ENCODE data around the gene WDR33. TPM values are rescaled to one million over a fixed set of nuclear protein-coding genes. Genes with fewer than 3 reads are reported as not detected.

WDR33 gene
- total RNA-seq, 1 donor from 2014 or later, result 21.3 TPM

- no peak for DNase-seq (ENCODE audit: low read depth in 2 of 2)
Observed at GRCh38 chr2:127719301-127720218, 91.4 kb downstream of the WDR33 start.

- no peak for DNase-seq (ENCODE audit: low read depth in 2 of 2)
Observed at GRCh38 chr2:127718271-127718670, 92.7 kb downstream of the WDR33 start.

DNA sequence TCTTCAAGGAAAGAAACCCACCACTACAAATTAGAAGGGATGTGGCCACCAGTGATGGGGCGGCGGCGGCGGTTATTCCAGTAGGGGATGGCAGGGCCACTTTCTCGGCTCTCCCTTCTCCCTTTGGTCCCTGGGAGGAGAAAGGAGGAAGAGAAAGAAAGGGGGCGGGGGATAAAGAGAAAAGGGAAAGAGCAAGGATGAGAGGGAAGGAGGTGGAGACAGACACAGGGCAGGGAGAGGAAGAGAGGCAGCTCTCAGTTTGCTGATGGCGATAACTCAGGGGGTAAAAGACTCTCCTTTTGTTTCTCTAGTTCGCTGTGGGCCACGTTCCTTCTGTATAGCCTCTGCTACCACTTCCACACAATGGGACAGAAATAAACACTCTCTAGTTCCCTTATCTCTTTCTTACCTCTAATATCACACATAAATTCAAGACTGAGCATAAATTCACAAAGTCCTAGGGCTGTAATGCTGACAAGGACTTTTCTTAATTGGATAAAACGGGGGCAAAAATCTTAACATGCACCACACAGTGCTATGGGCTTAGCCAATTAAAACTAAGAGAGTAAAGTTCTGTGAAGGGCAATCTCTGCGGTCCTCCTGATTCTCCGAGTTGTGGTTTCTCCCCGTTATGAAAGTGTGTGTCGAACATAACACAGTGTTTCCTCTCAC is 95.1 kb downstream of the WDR33 start:
- DNase-seq (ENCODE audit: low read depth in 2 of 2), result no peak

DNA sequence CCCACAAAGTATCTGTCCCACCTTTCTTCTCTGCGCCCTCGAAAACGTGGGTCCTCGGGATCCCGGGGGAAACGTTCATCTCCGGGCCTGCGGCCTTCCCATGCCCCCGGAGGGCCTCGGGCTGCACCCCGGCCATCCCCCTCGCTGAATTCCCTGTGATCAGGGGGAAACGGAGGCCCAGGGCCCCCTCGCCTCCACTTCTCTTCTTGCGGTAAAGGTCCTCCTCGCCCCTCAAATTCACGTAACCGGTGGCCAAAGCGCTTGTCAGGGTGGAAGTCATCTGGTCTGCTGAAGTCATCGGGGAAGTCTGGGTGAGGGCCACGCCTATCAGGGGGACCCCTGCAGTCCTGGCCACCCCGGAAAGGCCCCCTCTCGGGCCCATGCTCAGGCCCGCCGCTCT is 97.4 kb downstream of the WDR33 start:
- DNase-seq (ENCODE audit: low read depth in 2 of 2), result no peak

GRCh38 chr2:127712999-127713398 is 98.0 kb downstream of the WDR33 start:
- no peak for DNase-seq (ENCODE audit: low read depth in 2 of 2)

GRCh38 chr2:127709336-127709735 is 101.6 kb downstream of the WDR33 start:
- no peak for DNase-seq (ENCODE audit: low read depth in 2 of 2)

DNA sequence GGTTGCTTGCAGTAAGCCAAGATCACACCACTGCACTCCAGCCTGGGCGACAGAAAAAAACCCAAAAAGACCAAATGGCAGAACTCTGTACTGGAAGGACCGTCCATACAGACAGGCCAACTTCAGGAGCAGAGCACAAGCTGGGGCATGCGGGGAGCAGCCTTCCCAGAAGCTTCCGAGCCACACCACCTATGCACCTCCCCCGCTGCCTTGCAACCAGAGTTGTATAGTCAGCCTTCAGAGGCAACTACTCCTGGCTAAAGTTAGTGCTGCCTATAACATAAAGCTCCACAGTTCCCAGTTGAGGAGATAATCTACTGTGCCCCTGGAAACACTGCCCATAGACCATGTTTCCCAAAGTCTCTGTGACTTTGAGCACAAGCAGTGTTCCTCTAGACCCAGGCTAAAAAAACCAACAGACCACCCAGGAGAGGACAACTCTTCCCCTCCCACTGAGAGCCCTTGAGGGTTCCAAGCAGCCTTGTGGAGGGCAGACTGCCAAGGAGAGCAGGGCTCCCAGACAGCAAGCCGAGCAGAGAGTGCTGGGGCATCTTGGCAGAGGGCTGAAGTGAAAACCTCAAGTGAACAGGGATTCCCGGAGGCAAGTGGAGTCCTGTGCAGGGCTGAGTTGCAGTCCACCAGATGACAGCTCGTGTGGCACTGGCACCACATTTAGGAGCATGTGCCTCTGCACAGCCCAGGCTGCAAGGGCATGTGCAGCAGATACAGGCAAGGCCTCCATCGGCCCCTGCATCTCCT is 102.9 kb downstream of the WDR33 start:
- DNase-seq (ENCODE audit: low read depth in 2 of 2), result no peak

DNA sequence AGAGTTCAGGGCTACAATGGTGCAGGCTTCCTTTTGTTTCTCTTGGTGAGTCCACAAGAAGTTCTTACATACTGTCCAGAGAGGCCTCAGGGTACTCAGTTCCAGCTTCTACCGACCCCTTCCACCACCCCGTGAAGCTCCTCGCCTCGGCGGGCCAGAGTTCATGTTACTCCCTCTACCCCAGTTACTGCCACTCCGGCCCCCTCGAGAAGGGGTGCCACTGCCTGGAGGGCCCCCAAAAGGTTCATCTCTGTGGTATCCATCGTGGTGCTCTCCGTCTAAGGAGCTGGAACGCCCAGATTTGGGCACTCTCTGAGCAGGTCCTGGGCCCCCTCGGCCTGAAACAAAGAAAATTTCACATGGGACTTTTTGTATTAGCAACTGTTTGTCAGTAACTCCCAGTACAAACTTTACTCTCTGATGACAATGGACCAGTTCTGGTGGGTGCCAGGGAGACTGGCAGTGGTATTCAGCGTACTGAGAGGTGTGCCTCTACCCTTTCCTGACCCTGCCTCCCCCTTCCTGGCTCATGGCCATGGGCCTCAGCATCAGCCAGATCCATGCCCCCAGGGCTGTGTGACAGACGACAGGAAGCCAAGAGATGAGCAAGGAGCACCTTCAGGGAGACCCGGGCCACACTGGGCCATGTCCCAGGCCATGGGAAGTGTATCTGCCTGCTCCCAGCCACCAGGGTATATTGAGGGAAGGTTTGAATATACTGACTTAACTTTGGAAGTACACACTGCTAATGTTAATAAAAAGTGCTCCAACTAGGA is 104.6 kb downstream of the WDR33 start:
- no peak for DNase-seq (ENCODE audit: low read depth in 2 of 2)

GRCh38 chr2:127705391-127706065 is 105.4 kb downstream of the WDR33 start:
- no peak for DNase-seq (ENCODE audit: low read depth in 2 of 2)

GRCh38 chr2:127704641-127705390 is 106.2 kb downstream of the WDR33 start:
- no peak for DNase-seq (ENCODE audit: low read depth in 2 of 2)

DNA sequence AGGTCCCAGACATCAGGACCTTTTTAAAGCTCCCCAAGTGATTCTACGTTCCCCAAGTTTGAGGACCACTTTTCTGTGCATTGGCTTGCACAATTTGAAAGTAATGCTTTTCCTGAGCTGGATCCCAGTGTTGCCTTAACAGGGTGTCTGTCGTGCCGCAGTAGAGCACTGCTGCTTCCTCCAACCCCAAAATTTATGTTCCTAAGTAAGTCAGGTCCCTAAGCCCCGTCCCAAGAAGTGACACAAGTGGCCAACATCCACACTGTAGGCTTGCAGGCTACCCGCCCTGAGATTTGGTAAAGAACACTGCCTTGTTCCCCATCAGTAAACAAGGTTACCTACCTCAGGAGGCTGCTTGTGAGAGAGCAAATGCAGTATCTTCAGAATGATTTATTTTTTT is 107.7 kb downstream of the WDR33 start:
- DNase-seq (ENCODE audit: low read depth in 2 of 2), result no peak

- DNase-seq (ENCODE audit: low read depth in 2 of 2), result no peak
Observed at GRCh38 chr2:127702395-127703009, 108.5 kb downstream of the WDR33 start.

DNA sequence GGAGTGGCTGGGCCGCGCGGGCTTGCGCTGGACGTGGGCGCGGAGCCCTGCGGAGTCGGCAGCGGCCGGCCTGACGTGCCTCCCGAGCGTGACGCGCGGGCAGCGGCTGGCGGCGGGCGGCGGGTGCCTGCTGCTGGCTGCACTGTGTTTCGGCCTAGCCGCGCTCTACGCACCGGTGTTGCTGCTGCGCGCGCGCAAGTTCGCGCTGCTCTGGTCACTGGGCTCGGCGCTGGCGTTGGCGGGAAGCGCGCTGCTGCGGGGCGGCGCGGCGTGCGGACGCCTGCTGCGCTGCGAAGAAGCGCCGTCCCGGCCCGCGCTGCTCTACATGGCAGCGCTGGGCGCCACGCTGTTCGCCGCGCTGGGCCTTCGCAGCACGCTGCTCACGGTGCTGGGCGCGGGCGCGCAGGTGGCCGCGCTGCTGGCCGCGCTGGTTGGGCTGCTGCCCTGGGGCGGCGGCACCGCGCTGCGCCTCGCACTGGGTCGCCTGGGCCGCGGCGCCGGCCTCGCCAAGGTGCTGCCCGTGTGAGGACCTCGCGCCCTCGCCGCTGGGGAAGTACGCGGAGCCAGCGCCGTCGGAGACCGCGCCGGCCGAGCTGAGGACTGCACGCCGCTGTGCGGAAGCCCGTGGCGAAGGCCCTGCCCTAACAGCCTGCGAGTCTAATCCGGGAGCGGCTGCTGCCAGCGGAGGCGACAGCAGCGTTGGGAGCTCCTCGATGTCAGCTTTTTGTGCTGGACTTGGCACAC is 109.1 kb downstream of the WDR33 start:
- peak; percentile 62 to 83 for DNase-seq (ENCODE audit: low read depth in 2 of 2)

- DNase-seq (ENCODE audit: low read depth in 2 of 2), result peak; percentile 87 to 94
Observed at GRCh38 chr2:127701193-127701650, 109.7 kb downstream of the WDR33 start, which contains the start of gene SFT2D3. Gene SFT2D3, plus strand, starts transcription at chr2:127701497. Its CDS starts 32 bp downstream, at chr2:127701529.

DNA sequence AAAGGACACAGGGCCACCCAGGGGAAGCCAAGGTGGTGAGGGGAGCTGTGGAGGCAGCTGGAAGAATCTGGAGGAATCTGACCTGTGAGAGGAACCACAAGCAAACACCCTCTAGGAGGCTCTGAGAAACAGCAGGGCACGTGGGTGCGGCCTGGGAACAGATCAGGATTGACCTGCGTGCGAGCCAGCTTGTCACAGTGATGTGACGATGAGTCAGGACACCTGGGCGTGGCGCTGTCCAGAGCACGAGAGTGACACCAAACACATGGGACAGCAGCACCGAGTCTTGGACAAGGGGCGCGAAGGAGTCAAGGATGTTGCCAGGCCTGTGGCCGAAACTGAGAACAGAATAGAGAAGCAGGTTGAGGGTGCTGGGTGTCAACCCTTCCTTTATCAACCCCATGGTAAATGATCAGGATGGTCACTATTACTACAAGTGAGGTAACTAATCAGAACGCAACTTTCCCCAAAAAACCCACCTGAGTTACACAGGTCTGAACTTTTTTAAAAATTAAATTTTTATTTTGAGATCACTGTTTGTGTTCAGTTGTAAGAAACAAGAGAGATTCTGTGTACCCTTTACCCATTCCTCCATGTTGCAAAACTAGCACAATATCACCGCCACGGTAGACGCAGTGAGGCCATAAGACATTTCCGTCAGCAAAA is 110.3 kb downstream of the WDR33 start:
- DNase-seq (ENCODE audit: low read depth in 2 of 2), result peak in 1 of 2 donors; percentile 22

- DNase-seq (ENCODE audit: low read depth in 2 of 2), result no peak
Observed at GRCh38 chr2:127698553-127699355, 112.2 kb downstream of the WDR33 start.
